ENCODE measurements around the gene CDC42. TPM values are rescaled to one million over a fixed set of nuclear protein-coding genes. Genes with fewer than 3 reads are reported as not detected.

CDC42 gene
- total and polyA plus RNA-seq, 9 of the 15 experiments (the other 6 are each of a cell fraction or from before 2014, with no cell fraction given) = 186 to 398 (median 325) TPM

DNA sequence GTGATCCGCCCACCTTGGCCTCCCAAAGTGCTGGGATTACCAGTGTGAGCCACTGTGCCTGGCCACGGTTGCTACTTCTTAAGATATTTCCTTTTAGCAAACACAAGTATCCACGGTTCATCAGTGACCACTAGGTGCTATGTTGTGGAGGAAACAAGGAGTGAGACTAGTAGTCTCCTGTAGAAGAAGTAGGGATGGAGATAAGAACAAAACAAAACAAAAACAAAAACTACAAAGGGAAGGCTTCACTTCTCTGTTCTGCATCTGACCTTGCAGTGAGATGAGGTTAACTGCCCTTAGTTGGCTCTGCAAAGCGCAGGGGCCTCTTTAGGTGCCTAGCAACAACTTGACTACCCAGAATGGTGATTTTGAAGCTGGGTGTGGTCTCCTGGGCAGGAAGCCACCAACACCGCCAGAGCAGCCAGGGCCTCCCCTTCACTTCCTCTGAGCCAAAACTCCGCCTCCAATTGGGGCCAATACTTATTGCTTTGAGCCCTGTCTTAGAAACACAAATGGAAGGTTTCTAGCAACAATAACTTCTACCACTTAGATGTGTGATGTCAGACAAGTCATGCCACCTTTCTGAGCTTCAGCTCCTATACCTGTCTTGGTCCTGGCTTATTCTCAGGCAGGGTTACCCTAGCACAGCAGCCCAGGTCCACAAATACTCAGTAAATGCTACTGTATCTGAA, 12.8 kb upstream of the CDC42 start (continued):
- TF ChIP-seq, protein P1, sequence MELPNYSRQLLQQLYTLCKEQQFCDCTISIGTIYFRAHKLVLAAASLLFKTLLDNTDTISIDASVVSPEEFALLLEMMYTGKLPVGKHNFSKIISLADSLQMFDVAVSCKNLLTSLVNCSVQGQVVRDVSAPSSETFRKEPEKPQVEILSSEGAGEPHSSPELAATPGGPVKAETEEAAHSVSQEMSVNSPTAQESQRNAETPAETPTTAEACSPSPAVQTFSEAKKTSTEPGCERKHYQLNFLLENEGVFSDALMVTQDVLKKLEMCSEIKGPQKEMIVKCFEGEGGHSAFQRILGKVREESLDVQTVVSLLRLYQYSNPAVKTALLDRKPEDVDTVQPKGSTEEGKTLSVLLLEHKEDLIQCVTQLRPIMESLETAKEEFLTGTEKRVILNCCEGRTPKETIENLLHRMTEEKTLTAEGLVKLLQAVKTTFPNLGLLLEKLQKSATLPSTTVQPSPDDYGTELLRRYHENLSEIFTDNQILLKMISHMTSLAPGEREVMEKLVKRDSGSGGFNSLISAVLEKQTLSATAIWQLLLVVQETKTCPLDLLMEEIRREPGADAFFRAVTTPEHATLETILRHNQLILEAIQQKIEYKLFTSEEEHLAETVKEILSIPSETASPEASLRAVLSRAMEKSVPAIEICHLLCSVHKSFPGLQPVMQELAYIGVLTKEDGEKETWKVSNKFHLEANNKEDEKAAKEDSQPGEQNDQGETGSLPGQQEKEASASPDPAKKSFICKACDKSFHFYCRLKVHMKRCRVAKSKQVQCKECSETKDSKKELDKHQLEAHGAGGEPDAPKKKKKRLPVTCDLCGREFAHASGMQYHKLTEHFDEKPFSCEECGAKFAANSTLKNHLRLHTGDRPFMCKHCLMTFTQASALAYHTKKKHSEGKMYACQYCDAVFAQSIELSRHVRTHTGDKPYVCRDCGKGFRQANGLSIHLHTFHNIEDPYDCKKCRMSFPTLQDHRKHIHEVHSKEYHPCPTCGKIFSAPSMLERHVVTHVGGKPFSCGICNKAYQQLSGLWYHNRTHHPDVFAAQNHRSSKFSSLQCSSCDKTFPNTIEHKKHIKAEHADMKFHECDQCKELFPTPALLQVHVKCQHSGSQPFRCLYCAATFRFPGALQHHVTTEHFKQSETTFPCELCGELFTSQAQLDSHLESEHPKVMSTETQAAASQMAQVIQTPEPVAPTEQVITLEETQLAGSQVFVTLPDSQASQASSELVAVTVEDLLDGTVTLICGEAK (IDR thresholded peaks at IDR 0.05) = peak; percentile 40
- TF ChIP-seq, protein P1 (CRISPR knock-in tag; IDR thresholded peaks at IDR 0.05) = no peak
- TF ChIP-seq SP1 (CRISPR knock-in tag; IDR thresholded peaks at IDR 0.05) (no peak), SPI1 (IDR thresholded peaks at IDR 0.05; ENCODE audit: borderline replicate concordance, low read depth, low read length) (peak; percentile 78; the same call in 1 of the 2 replicates), ZNF584 (CRISPR knock-in tag; IDR thresholded peaks at IDR 0.05; ENCODE audit: low read depth) (no peak), GABPB1 (CRISPR knock-in tag; IDR thresholded peaks at IDR 0.05) (no peak; the same call in 1 of the 2 replicates)
- TF ChIP-seq, protein P2, sequence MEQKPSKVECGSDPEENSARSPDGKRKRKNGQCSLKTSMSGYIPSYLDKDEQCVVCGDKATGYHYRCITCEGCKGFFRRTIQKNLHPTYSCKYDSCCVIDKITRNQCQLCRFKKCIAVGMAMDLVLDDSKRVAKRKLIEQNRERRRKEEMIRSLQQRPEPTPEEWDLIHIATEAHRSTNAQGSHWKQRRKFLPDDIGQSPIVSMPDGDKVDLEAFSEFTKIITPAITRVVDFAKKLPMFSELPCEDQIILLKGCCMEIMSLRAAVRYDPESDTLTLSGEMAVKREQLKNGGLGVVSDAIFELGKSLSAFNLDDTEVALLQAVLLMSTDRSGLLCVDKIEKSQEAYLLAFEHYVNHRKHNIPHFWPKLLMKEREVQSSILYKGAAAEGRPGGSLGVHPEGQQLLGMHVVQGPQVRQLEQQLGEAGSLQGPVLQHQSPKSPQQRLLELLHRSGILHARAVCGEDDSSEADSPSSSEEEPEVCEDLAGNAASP (IDR thresholded peaks at IDR 0.05) = no peak
- TF ChIP-seq, protein P3, sequence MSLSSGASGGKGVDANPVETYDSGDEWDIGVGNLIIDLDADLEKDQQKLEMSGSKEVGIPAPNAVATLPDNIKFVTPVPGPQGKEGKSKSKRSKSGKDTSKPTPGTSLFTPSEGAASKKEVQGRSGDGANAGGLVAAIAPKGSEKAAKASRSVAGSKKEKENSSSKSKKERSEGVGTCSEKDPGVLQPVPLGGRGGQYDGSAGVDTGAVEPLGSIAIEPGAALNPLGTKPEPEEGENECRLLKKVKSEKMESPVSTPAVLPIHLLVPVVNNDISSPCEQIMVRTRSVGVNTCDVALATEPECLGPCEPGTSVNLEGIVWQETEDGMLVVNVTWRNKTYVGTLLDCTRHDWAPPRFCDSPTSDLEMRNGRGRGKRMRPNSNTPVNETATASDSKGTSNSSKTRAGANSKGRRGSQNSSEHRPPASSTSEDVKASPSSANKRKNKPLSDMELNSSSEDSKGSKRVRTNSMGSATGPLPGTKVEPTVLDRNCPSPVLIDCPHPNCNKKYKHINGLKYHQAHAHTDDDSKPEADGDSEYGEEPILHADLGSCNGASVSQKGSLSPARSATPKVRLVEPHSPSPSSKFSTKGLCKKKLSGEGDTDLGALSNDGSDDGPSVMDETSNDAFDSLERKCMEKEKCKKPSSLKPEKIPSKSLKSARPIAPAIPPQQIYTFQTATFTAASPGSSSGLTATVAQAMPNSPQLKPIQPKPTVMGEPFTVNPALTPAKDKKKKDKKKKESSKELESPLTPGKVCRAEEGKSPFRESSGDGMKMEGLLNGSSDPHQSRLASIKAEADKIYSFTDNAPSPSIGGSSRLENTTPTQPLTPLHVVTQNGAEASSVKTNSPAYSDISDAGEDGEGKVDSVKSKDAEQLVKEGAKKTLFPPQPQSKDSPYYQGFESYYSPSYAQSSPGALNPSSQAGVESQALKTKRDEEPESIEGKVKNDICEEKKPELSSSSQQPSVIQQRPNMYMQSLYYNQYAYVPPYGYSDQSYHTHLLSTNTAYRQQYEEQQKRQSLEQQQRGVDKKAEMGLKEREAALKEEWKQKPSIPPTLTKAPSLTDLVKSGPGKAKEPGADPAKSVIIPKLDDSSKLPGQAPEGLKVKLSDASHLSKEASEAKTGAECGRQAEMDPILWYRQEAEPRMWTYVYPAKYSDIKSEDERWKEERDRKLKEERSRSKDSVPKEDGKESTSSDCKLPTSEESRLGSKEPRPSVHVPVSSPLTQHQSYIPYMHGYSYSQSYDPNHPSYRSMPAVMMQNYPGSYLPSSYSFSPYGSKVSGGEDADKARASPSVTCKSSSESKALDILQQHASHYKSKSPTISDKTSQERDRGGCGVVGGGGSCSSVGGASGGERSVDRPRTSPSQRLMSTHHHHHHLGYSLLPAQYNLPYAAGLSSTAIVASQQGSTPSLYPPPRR (CRISPR knock-in tag; IDR thresholded peaks at IDR 0.05; ENCODE audit: borderline replicate concordance) = no peak
- TF ChIP-seq, protein P4, sequence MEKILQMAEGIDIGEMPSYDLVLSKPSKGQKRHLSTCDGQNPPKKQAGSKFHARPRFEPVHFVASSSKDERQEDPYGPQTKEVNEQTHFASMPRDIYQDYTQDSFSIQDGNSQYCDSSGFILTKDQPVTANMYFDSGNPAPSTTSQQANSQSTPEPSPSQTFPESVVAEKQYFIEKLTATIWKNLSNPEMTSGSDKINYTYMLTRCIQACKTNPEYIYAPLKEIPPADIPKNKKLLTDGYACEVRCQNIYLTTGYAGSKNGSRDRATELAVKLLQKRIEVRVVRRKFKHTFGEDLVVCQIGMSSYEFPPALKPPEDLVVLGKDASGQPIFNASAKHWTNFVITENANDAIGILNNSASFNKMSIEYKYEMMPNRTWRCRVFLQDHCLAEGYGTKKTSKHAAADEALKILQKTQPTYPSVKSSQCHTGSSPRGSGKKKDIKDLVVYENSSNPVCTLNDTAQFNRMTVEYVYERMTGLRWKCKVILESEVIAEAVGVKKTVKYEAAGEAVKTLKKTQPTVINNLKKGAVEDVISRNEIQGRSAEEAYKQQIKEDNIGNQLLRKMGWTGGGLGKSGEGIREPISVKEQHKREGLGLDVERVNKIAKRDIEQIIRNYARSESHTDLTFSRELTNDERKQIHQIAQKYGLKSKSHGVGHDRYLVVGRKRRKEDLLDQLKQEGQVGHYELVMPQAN (IDR thresholded peaks at IDR 0.05; ENCODE audit: borderline replicate concordance) = no peak
